Cardiac septum (tissue), 1 donor: ENCODE results near the gene RBL1. TPM values are rescaled to one million over a fixed set of nuclear protein-coding genes. Genes with fewer than 3 reads are reported as not detected.
"Not testable (repeated sequence)": the region's sequence is repeated elsewhere in the genome, so short reads cannot be mapped to it uniquely, and the experiment has no call there.

Source experiments
- DNase-seq: peaks from one replicate; pipeline ENCODE4 v3.0.0-alpha.2; 2020; ENCODE audit warnings: low spot score
- intact Hi-C: fragments of 100-400 bp; cut with DNase I; formaldehyde crosslinking; loops from one replicate; pipeline ENCODE4 v1.14.0; 2022
- total RNA-seq: library from RNA; stranded (reverse); fragmentation: NEBNext Ultra II Directional; extraction: Animal tissue kit (Norgen Biotek cat#: 25700); gene quantifications from one replicate; pipeline ENCODE4 v1.2.1, GENCODE V29; 2021
- donor health status: DM: no; HTN: no; CAD: no.

RBL1 gene
- total RNA-seq, 1 donor from 2014 or later, result 2.6 TPM

GRCh38 chr20:37001634-37002033 lies 94.2 kb downstream of the RBL1 start:
- DNase-seq, intact Hi-C loops: not testable (repeated sequence)

GRCh38 chr20:37000171-37000570 lies 95.6 kb downstream of the RBL1 start:
- DNase-seq, intact Hi-C loops: not testable (repeated sequence)

- no peak for DNase-seq
- intact Hi-C loops, result no loop called here
These were observed 97.1 kb downstream of the RBL1 start for GRCh38 chr20:36998652-36999051.

GRCh38 chr20:36997121-36997520 lies 98.7 kb downstream of the RBL1 start:
- DNase-seq, result no peak
- intact Hi-C loops, result no loop called here

- intact Hi-C loops, DNase-seq: not testable (repeated sequence)
These were observed 101.6 kb downstream of the RBL1 start for GRCh38 chr20:36994221-36994620.

GRCh38 chr20:36992802-36993334 lies 102.9 kb downstream of the RBL1 start:
- intact Hi-C loops, result no loop called here
- no peak for DNase-seq

GRCh38 chr20:36991703-36992102 lies 104.1 kb downstream of the RBL1 start:
- no peak for DNase-seq
- intact Hi-C loops, result no loop called here

GRCh38 chr20:36989797-36990196 lies 106.0 kb downstream of the RBL1 start:
- intact Hi-C loops, result no loop called here
- no peak for DNase-seq

- DNase-seq, result no peak
- intact Hi-C loops, result no loop called here
These were observed 107.3 kb downstream of the RBL1 start for GRCh38 chr20:36988494-36988966.

GRCh38 chr20:36984257-36984638 lies 111.5 kb downstream of the RBL1 start:
- DNase-seq, result no peak
- intact Hi-C loops, result no loop called here

GRCh38 chr20:36975099-36975818 lies 120.5 kb downstream of the RBL1 start:
- no peak for DNase-seq
- intact Hi-C loops, result no loop called here

- DNase-seq, result no peak
- intact Hi-C loops, result no loop called here
These were observed 121.1 kb downstream of the RBL1 start for GRCh38 chr20:36974660-36975059.

- DNase-seq, result no peak
These were observed 124.7 kb downstream of the RBL1 start for GRCh38 chr20:36971103-36971502.

GRCh38 chr20:36969478-36970186 lies 126.2 kb downstream of the RBL1 start:
- intact Hi-C loops, result no loop called here
- DNase-seq, result no peak

More at GRCh38 chr20:36971103-36971502, 124.7 kb downstream of the RBL1 start:
- intact Hi-C loops, result no loop called here

- DNase-seq, result no peak
- intact Hi-C loops, result no loop called here
These were observed 126.7 kb downstream of the RBL1 start for GRCh38 chr20:36969051-36969450.

- intact Hi-C loops, result no loop called here
- no peak for DNase-seq
These were observed 128.2 kb downstream of the RBL1 start for GRCh38 chr20:36967636-36968035.

- intact Hi-C loops, DNase-seq: not testable (repeated sequence)
These were observed 128.8 kb downstream of the RBL1 start for GRCh38 chr20:36966965-36967364.

- intact Hi-C loops, DNase-seq: not testable (repeated sequence)
These were observed 133.3 kb downstream of the RBL1 start for GRCh38 chr20:36962354-36962941.

GRCh38 chr20:36959242-36959641 lies 136.6 kb downstream of the RBL1 start:
- intact Hi-C loops, result loop anchor here (10.0 kb wide), 1 partner anchor 136 kb away; the partner anchor contains the start of gene RBL1
- DNase-seq, result peak; percentile 1
